ENCODE data around the gene DACT3.

DACT3 gene, protein sequence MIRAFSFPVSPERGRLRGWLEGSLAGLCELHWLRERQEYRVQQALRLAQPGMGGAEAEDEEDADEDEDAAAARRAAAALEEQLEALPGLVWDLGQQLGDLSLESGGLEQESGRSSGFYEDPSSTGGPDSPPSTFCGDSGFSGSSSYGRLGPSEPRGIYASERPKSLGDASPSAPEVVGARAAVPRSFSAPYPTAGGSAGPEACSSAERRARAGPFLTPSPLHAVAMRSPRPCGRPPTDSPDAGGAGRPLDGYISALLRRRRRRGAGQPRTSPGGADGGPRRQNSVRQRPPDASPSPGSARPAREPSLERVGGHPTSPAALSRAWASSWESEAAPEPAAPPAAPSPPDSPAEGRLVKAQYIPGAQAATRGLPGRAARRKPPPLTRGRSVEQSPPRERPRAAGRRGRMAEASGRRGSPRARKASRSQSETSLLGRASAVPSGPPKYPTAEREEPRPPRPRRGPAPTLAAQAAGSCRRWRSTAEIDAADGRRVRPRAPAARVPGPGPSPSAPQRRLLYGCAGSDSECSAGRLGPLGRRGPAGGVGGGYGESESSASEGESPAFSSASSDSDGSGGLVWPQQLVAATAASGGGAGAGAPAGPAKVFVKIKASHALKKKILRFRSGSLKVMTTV

GRCh38 chr19:46661020-46661731 is at the start of gene DACT3:
DACT3 (minus strand) TSS chr19:46661182; CDS start chr19:46661064, 118 bp downstream.
- peak; percentile 97 for DNase-seq (ENCODE audit: low read depth)
- TF ChIP-seq, protein P1, sequence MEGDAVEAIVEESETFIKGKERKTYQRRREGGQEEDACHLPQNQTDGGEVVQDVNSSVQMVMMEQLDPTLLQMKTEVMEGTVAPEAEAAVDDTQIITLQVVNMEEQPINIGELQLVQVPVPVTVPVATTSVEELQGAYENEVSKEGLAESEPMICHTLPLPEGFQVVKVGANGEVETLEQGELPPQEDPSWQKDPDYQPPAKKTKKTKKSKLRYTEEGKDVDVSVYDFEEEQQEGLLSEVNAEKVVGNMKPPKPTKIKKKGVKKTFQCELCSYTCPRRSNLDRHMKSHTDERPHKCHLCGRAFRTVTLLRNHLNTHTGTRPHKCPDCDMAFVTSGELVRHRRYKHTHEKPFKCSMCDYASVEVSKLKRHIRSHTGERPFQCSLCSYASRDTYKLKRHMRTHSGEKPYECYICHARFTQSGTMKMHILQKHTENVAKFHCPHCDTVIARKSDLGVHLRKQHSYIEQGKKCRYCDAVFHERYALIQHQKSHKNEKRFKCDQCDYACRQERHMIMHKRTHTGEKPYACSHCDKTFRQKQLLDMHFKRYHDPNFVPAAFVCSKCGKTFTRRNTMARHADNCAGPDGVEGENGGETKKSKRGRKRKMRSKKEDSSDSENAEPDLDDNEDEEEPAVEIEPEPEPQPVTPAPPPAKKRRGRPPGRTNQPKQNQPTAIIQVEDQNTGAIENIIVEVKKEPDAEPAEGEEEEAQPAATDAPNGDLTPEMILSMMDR (IDR thresholded peaks at IDR 0.05; ENCODE audit: low read depth, low read length, missing control alignments) = no peak
- H3K4me3 ChIP-seq (ENCODE audit: low read depth, low read length) = peak within 1 kb of the TSS; percentile 49
- in situ Hi-C loops (cut with HindIII; ENCODE audit: low sequenced_read_pairs) = no loop called here

DNA sequence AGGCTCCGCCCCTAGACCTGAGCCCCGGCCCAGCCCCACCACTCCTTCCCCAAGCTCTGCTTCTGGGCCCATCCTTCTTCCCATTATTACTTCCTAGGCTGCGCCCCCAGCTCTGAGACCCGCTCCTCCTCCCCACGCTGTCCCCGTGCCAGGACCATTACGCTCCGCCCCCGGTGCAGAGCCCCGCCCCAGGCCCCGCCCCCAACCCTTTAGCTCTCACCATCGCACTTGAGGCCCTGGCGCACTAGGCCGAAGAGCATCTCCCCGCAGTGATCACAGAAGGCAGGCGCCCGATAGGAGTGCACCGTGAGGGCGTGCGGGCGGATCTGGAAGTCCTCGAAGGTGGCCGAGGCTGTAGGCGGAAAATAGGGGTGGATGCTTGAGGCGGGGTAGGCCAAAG is 49.7 kb upstream of the DACT3 start:
- H3K4me3 ChIP-seq (ENCODE audit: low read depth, low read length) = no peak overlapping the region
- DNase-seq (ENCODE audit: low read depth) = no peak
- in situ Hi-C loops (cut with HindIII; ENCODE audit: low sequenced_read_pairs) = no loop called here
- TF ChIP-seq, protein P1 (IDR thresholded peaks at IDR 0.05; ENCODE audit: low read depth, low read length, missing control alignments) = no peak

GRCh38 chr19:46704379-46705076 is 43.5 kb upstream of the DACT3 start:
- H3K4me3 ChIP-seq (ENCODE audit: low read depth, low read length) = no peak overlapping the region
- TF ChIP-seq, protein P1 (IDR thresholded peaks at IDR 0.05; ENCODE audit: low read depth, low read length, missing control alignments) = peak; percentile 91
- in situ Hi-C loops (cut with HindIII; ENCODE audit: low sequenced_read_pairs) = no loop called here
- DNase-seq (ENCODE audit: low read depth) = no peak

DNA sequence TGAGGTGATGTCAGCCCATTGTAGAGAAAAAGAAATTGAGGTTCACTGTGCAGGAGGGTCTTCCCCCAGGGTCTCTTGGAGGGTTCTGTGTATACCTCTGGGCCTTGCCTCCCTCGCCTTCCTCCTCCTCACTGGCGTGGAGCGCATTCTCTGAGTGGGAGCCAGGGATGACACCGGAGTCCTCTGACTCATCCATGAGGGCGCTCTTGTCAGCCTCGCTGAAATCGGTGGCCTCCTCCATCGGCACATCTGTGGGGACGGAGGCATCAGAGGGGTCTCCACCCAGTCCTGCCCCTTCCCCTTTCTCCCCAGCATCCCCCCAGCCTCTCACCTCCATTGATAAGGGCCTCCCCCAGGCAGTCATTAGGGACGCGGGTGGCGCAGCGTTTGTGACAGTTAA is 39.7 kb upstream of the DACT3 start:
- TF ChIP-seq, protein P1 (IDR thresholded peaks at IDR 0.05; ENCODE audit: low read depth, low read length, missing control alignments) = no peak
- no peak overlapping the region for H3K4me3 ChIP-seq (ENCODE audit: low read depth, low read length)
- in situ Hi-C loops (cut with HindIII; ENCODE audit: low sequenced_read_pairs) = no loop called here
- DNase-seq (ENCODE audit: low read depth) = no peak

DNA sequence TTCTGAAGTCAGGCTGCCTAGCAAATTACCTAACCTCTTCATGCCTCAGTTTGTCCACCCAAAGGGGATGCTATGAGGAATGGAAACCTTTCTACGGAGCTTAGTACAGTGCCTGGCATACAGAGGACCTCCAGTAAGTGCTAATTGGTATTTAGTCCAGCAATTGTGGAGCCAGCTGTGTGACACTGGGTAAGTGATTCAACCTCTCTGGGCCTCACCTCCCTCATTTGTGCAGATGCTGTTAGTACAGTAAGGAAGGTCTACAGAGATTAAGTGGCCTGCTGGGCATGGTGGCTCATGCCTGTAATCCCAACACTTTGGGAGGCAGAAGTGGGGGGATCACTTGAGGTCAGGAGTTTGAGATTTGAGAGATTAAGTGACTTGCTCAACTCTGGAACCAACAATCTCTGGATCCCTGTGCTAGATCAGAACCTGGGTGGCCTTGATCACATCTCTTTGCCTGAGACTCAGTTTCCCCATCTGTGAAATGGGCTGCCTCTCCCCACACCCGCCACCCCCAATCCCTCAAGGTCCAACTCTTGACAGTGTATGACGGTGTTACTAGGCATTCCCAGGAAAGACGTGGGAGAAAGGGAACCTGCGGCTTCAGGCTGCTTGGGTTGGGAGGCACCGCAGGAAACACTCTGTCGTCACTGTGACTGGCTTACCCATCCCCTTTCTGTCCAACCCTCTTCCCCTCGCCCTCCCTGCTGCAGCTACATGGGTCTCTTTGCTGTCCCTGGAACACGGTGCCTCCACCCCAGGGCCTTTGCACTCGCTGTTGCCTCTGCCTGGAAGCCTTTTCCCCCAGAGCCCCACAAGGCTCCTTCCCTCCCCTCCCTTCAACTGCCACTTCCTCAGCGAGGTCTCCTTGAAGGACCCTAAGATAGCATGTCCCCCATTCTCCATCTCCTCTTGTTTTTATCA is 37.7 kb upstream of the DACT3 start:
- H3K4me3 ChIP-seq (ENCODE audit: low read depth, low read length) = no peak overlapping the region
- DNase-seq (ENCODE audit: low read depth) = no peak
- in situ Hi-C loops (cut with HindIII; ENCODE audit: low sequenced_read_pairs) = no loop called here
- TF ChIP-seq, protein P1 (IDR thresholded peaks at IDR 0.05; ENCODE audit: low read depth, low read length, missing control alignments) = no peak
